ENCODE measurements around the gene CRYGN. TPM values are rescaled to one million over a fixed set of nuclear protein-coding genes. Genes with fewer than 3 reads are reported as not detected.

Gene CRYGN
- total RNA-seq, 3 donors from 2014 or later, result 0.51 TPM; not detected in 2

DNA sequence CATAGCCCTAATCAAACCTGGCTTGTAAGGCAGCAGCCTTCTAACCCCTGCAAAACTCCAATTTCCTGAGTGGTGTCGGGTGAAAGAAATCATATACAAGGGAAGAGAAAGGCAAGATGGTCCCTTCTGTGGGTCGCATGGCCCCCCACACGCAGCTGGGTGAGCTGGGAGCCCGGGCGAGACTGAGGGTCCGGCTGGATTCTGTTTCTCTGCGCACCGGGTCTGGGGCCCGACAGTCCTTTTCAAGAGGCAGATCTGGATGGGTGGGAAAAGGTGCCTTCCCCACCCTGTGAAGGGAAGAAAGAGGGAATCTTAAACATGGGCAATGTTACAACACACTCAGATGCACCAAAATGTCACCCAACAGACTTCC, 48.6 kb downstream of the CRYGN start:
- H3K9me3 ChIP-seq, result no peaks in the 10 kb centered on the region
- no peaks in the 10 kb centered on the region for H3K4me1 ChIP-seq (ENCODE audit: low read depth)
- no peaks in the 10 kb centered on the region for H3K36me3 ChIP-seq (ENCODE audit: low read depth)
- DNase-seq, result peak in 1 of 3 donors; percentile 3
- intact Hi-C loops (cut with DNase I, micrococcal nuclease), result no loop called here
- ATAC-seq, result no peak
- H3K4me3 ChIP-seq, result no peak overlapping the region
- TF ChIP-seq, protein P1, sequence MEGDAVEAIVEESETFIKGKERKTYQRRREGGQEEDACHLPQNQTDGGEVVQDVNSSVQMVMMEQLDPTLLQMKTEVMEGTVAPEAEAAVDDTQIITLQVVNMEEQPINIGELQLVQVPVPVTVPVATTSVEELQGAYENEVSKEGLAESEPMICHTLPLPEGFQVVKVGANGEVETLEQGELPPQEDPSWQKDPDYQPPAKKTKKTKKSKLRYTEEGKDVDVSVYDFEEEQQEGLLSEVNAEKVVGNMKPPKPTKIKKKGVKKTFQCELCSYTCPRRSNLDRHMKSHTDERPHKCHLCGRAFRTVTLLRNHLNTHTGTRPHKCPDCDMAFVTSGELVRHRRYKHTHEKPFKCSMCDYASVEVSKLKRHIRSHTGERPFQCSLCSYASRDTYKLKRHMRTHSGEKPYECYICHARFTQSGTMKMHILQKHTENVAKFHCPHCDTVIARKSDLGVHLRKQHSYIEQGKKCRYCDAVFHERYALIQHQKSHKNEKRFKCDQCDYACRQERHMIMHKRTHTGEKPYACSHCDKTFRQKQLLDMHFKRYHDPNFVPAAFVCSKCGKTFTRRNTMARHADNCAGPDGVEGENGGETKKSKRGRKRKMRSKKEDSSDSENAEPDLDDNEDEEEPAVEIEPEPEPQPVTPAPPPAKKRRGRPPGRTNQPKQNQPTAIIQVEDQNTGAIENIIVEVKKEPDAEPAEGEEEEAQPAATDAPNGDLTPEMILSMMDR (IDR thresholded peaks at IDR 0.05), result no peak

DNA sequence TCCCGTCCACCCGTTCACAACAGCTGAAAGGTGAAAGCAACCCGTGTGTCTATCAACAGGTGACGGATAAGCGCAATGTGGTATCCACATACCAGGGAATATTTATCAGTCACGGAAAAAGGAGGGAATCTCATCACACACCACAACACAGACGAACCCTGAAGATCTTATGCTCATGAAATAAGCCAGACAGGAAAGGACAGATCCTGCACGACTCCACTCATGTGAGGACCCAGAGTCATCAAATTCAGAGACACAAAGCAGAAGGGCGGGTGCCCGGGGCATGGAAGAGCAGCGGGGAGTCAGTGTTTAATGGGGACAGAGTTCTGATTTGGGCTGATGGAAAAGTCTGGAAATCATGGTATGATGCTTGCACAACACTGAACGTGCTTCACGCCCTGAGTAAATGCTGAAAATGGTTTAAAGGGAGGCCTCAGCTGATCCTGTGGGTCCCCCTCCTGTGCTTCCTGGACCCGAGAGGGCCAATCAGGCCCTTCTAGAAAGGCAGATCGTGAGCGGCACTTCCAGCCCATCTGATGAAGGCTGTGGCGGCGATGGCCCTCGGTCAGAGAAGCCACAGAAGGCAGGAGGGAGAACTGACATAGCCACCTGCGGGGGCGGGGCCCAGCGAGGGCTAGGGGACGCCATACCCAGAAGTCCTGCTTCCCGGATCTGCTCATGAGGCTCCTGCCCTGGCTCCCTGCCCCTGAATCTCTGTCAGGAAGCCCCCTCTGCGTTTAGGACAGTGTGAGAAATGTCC, 49.2 kb downstream of the CRYGN start:
- TF ChIP-seq, protein P1 (IDR thresholded peaks at IDR 0.05), result no peak
- no peak overlapping the region for H3K4me3 ChIP-seq
- H3K4me1 ChIP-seq (ENCODE audit: low read depth), result no peaks in the 10 kb centered on the region
- intact Hi-C loops (cut with DNase I, micrococcal nuclease), result no loop called here
- ATAC-seq (no peak), DNase-seq (no peak)
- no peaks in the 10 kb centered on the region for H3K36me3 ChIP-seq (ENCODE audit: low read depth)
- no peaks in the 10 kb centered on the region for H3K9me3 ChIP-seq

DNA sequence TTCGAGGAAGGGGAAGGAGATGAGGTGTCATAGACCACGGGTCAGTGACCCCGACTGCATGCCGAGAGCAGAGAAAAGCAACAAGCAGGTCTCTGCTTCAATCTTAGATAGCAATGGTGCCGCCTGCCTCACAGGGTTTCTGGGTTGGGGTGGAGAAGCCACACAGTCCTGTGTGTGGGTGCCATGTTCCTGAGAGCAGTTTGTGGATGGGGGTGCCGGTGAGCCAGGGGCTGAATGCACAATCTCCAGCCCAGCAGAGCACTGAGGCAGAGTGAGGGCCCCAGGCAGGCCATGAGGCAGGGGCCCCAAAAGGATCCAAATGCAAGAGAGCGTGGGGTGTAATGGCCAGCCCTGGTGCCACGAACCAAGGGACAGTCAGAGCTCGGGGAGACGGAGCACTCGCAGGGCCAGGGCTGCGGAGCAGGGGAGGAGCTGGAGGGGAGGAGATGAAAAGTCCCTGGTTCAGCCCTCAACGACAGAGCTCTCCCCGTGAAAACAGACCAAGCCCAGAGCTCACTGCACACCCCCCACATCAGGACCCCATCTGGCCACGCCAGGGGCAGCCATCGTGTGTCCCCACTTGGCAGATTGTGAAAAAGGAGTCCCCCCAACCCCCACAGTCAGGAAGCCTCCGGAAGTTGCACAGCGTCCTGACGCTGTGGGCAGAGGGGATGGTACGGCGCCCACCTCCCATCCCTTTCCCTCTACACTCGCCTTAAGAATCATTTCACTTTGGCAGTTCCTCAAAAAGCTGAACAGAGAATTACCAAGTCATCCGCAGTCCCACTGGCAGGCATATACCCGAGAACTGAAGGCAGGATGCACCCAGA, 50.0 kb downstream of the CRYGN start:
- H3K9me3 ChIP-seq, result no peaks in the 10 kb centered on the region
- no peak overlapping the region for H3K4me3 ChIP-seq
- H3K36me3 ChIP-seq (ENCODE audit: low read depth), result no peaks in the 10 kb centered on the region
- no peaks in the 10 kb centered on the region for H3K4me1 ChIP-seq (ENCODE audit: low read depth)
- intact Hi-C loops (cut with DNase I, micrococcal nuclease), result no loop called here
- TF ChIP-seq, protein P1 (IDR thresholded peaks at IDR 0.05), result no peak
- DNase-seq (no peak), ATAC-seq (no peak)

DNA sequence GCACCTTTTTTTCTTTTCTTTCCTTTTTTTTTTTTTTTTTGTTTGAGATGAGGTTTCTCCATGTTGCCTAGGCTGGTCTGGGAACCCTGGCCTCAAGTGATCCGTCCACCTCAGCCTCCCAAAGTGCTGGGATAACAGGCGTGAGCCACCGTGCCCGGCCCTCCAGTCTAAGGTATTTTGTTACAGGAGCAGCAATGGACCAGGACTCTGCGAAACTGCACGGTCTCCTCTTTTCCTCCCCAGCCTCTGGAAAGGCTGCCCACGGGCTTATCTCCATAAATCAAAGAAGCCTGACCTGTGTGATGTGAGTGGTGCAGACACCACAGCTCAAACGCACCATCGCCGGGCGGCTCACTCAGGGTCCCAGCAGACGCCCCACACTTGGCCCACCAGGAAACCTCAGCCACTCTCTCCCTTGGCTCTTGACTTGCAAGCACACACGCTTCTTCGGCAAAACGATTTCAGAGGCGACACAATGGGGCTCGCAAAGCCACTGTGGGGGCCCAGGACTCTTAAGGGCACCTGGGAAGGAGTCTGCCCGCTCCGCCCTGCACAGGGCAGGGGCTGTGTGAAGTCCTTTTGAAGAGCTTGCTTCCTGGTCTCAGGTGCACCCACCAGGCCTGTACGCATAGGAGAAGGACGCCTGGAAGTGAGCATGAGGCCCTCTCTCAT, 50.7 kb downstream of the CRYGN start:
- ATAC-seq, result no peak
- Histone ChIP-seq H3K36me3 (ENCODE audit: low read depth) (no peaks in the 10 kb centered on the region), H3K4me3 (no peak overlapping the region), H3K4me1 (ENCODE audit: low read depth) (no peaks in the 10 kb centered on the region), H3K9me3 (no peaks in the 10 kb centered on the region)
- TF ChIP-seq, protein P1 (IDR thresholded peaks at IDR 0.05), result no peak
- intact Hi-C loops (cut with DNase I, micrococcal nuclease), result no loop called here
- peak in 1 of 3 donors; percentile 5 for DNase-seq

DNA sequence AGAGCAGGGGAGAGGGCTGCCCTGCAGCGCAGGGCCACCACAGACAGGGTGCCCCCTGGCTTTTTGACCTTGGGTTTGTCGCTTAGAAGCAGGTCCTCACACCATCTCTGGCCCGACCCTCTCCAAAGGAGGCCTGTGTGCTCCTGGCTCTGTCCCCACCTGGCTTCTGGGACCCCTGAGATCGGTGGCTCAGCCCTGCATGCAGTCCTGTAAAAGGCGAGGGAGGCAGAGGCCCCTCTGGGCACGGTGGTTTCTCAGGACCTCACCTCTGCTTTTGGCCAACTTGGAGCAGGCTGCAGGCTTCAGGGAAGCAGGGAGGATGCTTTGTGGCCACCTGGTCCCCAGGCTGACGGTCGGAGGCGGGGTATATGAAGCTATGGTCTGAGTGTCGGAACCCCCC, 51.5 kb downstream of the CRYGN start:
- Histone ChIP-seq H3K4me3 (no peak overlapping the region), H3K36me3 (ENCODE audit: low read depth) (no peaks in the 10 kb centered on the region), H3K4me1 (ENCODE audit: low read depth) (no peaks in the 10 kb centered on the region), H3K9me3 (no peaks in the 10 kb centered on the region)
- DNase-seq (no peak), ATAC-seq (no peak)
- TF ChIP-seq, protein P1 (IDR thresholded peaks at IDR 0.05), result no peak
- intact Hi-C loops (cut with DNase I, micrococcal nuclease), result no loop called here
